GM12878 (cell line): Measurements from ENCODE around the gene AKAP11. TPM values are rescaled to one million over a fixed set of nuclear protein-coding genes. Genes with fewer than 3 reads are reported as not detected.

ENCODE experiments used
- ATAC-seq: fragments of 200-7000 bp; cut with Tn5 transposase; 3 replicates; pipeline ENCODE4 v1.9.1; 2020; ENCODE audit warnings: mild to moderate bottlenecking, moderate library complexity
- BruUV-seq: library from RNA; stranded (reverse); fragments of 400-500 nt; replicated peaks from 2 replicates; lab custom pipeline; 2021; lab: Mats Ljungman, UMichigan
- CTCF ChIA-PET: fragments of 300-600 bp; sonication (Branson Sonifier 250); formaldehyde crosslinking; extraction: SDS; loops from one replicate; lab custom pipeline; 2021; ENCODE audit warnings: inconsistent platforms; lab: Yijun Ruan, JAX
- POLR2A ChIA-PET: fragments of 350-600 bp; formaldehyde crosslinking; extraction: SDS; loops from one replicate; lab custom pipeline; 2021; ENCODE audit warnings: inconsistent platforms; lab: Charles Lee
- RAD21 ChIA-PET: fragments of 300-600 bp; sonication (Branson Sonifier 250); formaldehyde crosslinking; loops from one replicate; lab custom pipeline; 2023; ENCODE audit warnings: antibody characterized with exemption; ENCODE audit not compliant: unreplicated experiment; lab: Charles Lee
- SMC1A ChIA-PET: fragments of 300-600 bp; sonication (Branson Sonifier 250); formaldehyde crosslinking; loops from one replicate; lab custom pipeline; 2023; ENCODE audit not compliant: unreplicated experiment, uncharacterized antibody; lab: Charles Lee
- DNase-seq: peaks from one replicate; pipeline ENCODE4 v3.0.0-alpha.2; 2011; ENCODE audit warnings: low read depth, low spot score
- FAIRE-seq: peaks from 3 replicates; lab custom pipeline; 2011; peaks lifted over from hg19 to GRCh38; lab: Jason Lieb, UNC
- H2AFZ ChIP-seq: 2 replicates; pipeline ENCODE4 v1.6.0; 2011; ENCODE audit warnings: low read depth, low read length, control low read depth; ENCODE audit not compliant: control insufficient read depth
- H3K27ac ChIP-seq: 2 replicates; pipeline ENCODE4 v1.5.1; 2011; ENCODE audit warnings: control low read depth; ENCODE audit not compliant: control insufficient read depth, insufficient read depth
- H3K27me3 ChIP-seq, 2 experiments: replicated peaks in 1 of 2; 2 replicates each; pipeline versions ENCODE4 v1.6.0 to v1.6.1; 2011; ENCODE audit warnings: low read length in 1 of 2; ENCODE audit not compliant: control insufficient read depth in 2 of 2, insufficient read depth in 2 of 2
- H3K36me3 ChIP-seq, 2 experiments: 2 replicates each; pipeline ENCODE4 v1.5.1; 2011; ENCODE audit warnings: low read length in 1 of 2; ENCODE audit not compliant: control insufficient read depth in 2 of 2, insufficient read depth in 2 of 2
- H3K4me1 ChIP-seq: 2 replicates; pipeline ENCODE4 v1.6.1; 2011; ENCODE audit warnings: mild to moderate bottlenecking, low read length, moderate library complexity, mixed read lengths; ENCODE audit not compliant: control insufficient read depth, insufficient read depth
- H3K4me2 ChIP-seq: 2 replicates; pipeline ENCODE4 v1.6.0; 2011; ENCODE audit warnings: control low read depth; ENCODE audit not compliant: control insufficient read depth, insufficient read depth
- H3K4me3 ChIP-seq: fragments of 200-600 bp; sonication (generic); 2 replicates; pipeline ENCODE4 v1.5.1; 2016
- H3K79me2 ChIP-seq: 2 replicates; pipeline ENCODE4 v1.6.0; 2011; ENCODE audit warnings: low read length; ENCODE audit not compliant: control insufficient read depth, insufficient read depth
- H3K9ac ChIP-seq: 2 replicates; pipeline ENCODE4 v1.8.0; 2011; ENCODE audit warnings: low read length, control low read depth, mixed read lengths; ENCODE audit not compliant: control insufficient read depth, insufficient read depth
- H3K9me3 ChIP-seq: replicated peaks from 3 replicates; pipeline ENCODE4 v1.5.1; 2011; ENCODE audit warnings: mild to moderate bottlenecking, low read length; ENCODE audit not compliant: control insufficient read depth, insufficient read depth
- H4K20me1 ChIP-seq: 2 replicates; pipeline ENCODE4 v1.6.0; 2011; ENCODE audit not compliant: control insufficient read depth, insufficient read depth
- ASH2L ChIP-seq: fragments of 300-600, 200-600 bp; sonication (generic); IDR thresholded peaks from 2 replicates; pipeline ENCODE4 v1.6.1; 2017; ENCODE audit warnings: low read depth, mild to moderate bottlenecking, borderline replicate concordance
- CHD1 ChIP-seq: IDR thresholded peaks from 2 replicates; pipeline ENCODE4 v1.6.1; 2012; ENCODE audit warnings: low read depth, low read length, improper control_type of control experiment
- CREM ChIP-seq: IDR thresholded peaks from 2 replicates; pipeline ENCODE4 v1.6.1; 2014; ENCODE audit warnings: antibody characterized with exemption, low read depth
- EGR1 ChIP-seq, 2 experiments: IDR thresholded peaks; 1 replicate in 1 of 2; 2 replicates in 1 of 2; pipeline ENCODE4 v1.6.1; 2011 to 2012; ENCODE audit warnings: low read depth in 2 of 2, low read length in 2 of 2, borderline replicate concordance in 1 of 2, mild to moderate bottlenecking in 1 of 2, moderate library complexity in 1 of 2
- ELK1 ChIP-seq: IDR thresholded peaks from 2 replicates; pipeline ENCODE4 v1.6.1; 2012; ENCODE audit warnings: low read depth, low read length, improper control_type of control experiment
- IRF4 ChIP-seq: IDR thresholded peaks from 2 replicates; pipeline ENCODE4 v1.6.1; 2011; ENCODE audit warnings: low read depth, low read length
- KAT2A ChIP-seq: conservative IDR thresholded peaks from 2 replicates; pipeline ENCODE4 v1.6.1; 2011; ENCODE audit warnings: low read depth, low read length; ENCODE audit not compliant: control insufficient read depth
- PAX5 ChIP-seq: IDR thresholded peaks from 2 replicates; pipeline ENCODE4 v1.6.1; 2011; ENCODE audit warnings: low read depth, low read length, borderline replicate concordance
- REST ChIP-seq: IDR thresholded peaks from 2 replicates; pipeline ENCODE4 v1.6.1; 2012; ENCODE audit warnings: mild to moderate bottlenecking, low read depth, low read length
- SIN3A ChIP-seq: IDR thresholded peaks from 2 replicates; pipeline ENCODE4 v1.6.1; 2012; ENCODE audit warnings: low read depth, low read length, improper control_type of control experiment
- TCF7 ChIP-seq: IDR thresholded peaks from 2 replicates; pipeline ENCODE4 v1.6.1; 2014; ENCODE audit warnings: antibody characterized with exemption, borderline replicate concordance
- USF1 ChIP-seq: IDR thresholded peaks from 2 replicates; pipeline ENCODE4 v1.6.1; 2011; ENCODE audit warnings: borderline replicate concordance, low read depth, mild to moderate bottlenecking, moderate library complexity, mixed read lengths, low read length; ENCODE audit not compliant: insufficient read depth; ENCODE audit errors: extremely low read length
- WGBS: methylation state at CpG from one replicate; pipeline ENCODE4 v1.1.6; 2016; ENCODE audit warnings: low lambda C conversion rate; ENCODE audit not compliant: insufficient replicate concordance, insufficient coverage; ENCODE audit errors: missing lambda C conversion rate; 5-methylcytosine and 5-hydroxymethylcytosine counted together
- in situ Hi-C: fragments of 300-500 bp; cut with MboI; formaldehyde crosslinking; loops from 9 replicates; pipeline ENCODE4 v1.14.3; 2018; ENCODE audit warnings: mixed read lengths
- intact Hi-C: fragments of 100-400 bp; cut with micrococcal nuclease; formaldehyde crosslinking; loops from one replicate; pipeline ENCODE4 v1.14.2; 2022; ENCODE audit not compliant: unreplicated experiment
- polyA plus RNA-seq, 11 experiments: library from polyadenylated mRNA; depleted of rRNA in 4 of 11; unstranded in 6 of 11; stranded (reverse) in 5 of 11; fragments of >200 nt; fragmentation: Nextera tagmentation in 4 of 11; fragmentation: Illumina TruSeq in 1 of 11; extraction: Ambion mirVana in 4 of 11; extraction: Trizol in 1 of 11; gene quantifications; 1 replicate in 1 of 11; 2 replicates in 10 of 11; pipeline versions ENCODE4 v1.2.1 to v1.2.3, GENCODE V29; 2011 to 2016; ENCODE audit warnings: inconsistent platforms in 2 of 11, missing spikeins in 2 of 11, low read depth in 1 of 11
- total RNA-seq, 4 experiments: library from RNA; depleted of rRNA in 3 of 4; stranded (reverse); fragments of >200 nt in 3 of 4; fragmentation: Illumina TruSeq in 1 of 4; extraction: Trizol in 1 of 4; gene quantifications; 2 replicates each; pipeline versions ENCODE4 v1.2.1 to v1.2.3, GENCODE V29; 2013 to 2021
- TF ChIP-seq, protein P1 (sequence below): IDR thresholded peaks from 2 replicates; pipeline ENCODE4 v1.6.1; 2011; ENCODE audit warnings: mild to moderate bottlenecking, low read depth, low read length, moderate library complexity; ENCODE audit not compliant: insufficient replicate concordance
- TF ChIP-seq, protein P2 (sequence below): fragments of 450-650 bp; IDR thresholded peaks from 2 replicates; pipeline ENCODE4 v1.6.1; 2017; ENCODE audit warnings: borderline replicate concordance

The AKAP11 gene
- total and polyA plus RNA-seq, 10 of the 15 experiments (the other 5 are each of a cell fraction or from before 2014, with no cell fraction given) = 4.8 to 36.8 (median 17.9) TPM

DNA sequence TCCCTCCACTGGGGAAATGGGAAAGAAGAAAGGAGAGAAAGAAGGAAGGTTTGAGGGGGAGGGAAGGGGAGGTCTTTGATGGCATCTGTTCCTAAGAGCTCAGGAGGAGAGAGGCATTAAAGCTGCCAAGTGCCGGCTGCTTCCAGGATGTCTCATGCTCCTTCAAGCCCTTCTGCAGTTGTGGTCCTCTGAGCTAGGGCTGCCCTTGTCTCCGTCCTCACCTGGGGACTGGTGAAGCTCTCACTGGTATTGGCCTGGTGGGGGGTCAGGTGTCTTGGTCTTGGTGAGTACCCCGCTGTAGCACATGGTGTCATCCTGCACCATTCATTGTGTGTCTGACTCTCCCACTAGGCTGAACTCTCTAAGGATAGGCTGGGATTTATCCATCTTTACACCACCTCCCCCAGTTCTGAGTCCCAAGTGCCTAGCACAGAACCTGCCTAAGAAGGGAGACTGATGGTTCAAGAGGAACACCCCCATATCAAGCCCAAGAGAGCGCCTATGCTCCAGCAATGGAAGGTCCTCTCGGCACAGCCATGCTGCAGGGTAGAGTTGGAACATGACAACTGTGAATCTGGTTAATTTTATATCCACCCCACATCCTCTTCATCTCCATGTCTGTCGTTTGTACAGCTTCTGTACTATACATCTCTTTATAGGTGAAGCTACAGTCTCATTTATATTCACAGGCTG, 83.7 kb downstream of the AKAP11 start:
- SMC1A ChIA-PET = interaction anchor here (0.7 to 2.5 kb wide), 15 partner anchors 8 to 141 kb away, joined by 3 to 15 read pairs (median 5); no protein-coding TSS in a partner anchor
- Histone ChIP-seq H3K9me3 (no peaks in the 10 kb centered on the region; the same call in 2 of the 3 replicates), H2AFZ (peak overlapping the region; percentile 29), H3K4me2 (no peak overlapping the region), H3K27me3 (no peaks in the 10 kb centered on the region), H3K4me3 (no peak overlapping the region), H3K9ac (no peak overlapping the region), H3K79me2 (no peaks in the 10 kb centered on the region), H3K36me3 (no peaks in the 10 kb centered on the region), H3K4me1 (peaks cover 18% of the 10 kb centered on the region), H3K27ac (no peak overlapping the region), H4K20me1 (no peaks in the 10 kb centered on the region)
- POLR2A ChIA-PET = interaction anchor here (0.9 to 1.1 kb wide), 4 partner anchors 8 to 27 kb away, joined by 3 to 5 read pairs (median 3); no protein-coding TSS in a partner anchor
- TF ChIP-seq CREM (no peak), TCF7 (no peak), USF1 (no peak), ASH2L (no peak), ELK1 (no peak), IRF4 (no peak), PAX5 (no peak), REST (no peak), EGR1 (IDR thresholded peaks at IDR 0.05; ENCODE audit: borderline replicate concordance in 1 of 2, low read depth in 2 of 2, low read length in 2 of 2) (no peak), SIN3A (no peak), CHD1 (no peak), KAT2A (no peak)
- TF ChIP-seq, protein P1, sequence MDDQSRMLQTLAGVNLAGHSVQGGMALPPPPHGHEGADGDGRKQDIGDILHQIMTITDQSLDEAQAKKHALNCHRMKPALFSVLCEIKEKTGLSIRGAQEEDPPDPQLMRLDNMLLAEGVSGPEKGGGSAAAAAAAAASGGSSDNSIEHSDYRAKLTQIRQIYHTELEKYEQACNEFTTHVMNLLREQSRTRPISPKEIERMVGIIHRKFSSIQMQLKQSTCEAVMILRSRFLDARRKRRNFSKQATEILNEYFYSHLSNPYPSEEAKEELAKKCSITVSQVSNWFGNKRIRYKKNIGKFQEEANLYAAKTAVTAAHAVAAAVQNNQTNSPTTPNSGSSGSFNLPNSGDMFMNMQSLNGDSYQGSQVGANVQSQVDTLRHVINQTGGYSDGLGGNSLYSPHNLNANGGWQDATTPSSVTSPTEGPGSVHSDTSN = no peak
- TF ChIP-seq, protein P2, sequence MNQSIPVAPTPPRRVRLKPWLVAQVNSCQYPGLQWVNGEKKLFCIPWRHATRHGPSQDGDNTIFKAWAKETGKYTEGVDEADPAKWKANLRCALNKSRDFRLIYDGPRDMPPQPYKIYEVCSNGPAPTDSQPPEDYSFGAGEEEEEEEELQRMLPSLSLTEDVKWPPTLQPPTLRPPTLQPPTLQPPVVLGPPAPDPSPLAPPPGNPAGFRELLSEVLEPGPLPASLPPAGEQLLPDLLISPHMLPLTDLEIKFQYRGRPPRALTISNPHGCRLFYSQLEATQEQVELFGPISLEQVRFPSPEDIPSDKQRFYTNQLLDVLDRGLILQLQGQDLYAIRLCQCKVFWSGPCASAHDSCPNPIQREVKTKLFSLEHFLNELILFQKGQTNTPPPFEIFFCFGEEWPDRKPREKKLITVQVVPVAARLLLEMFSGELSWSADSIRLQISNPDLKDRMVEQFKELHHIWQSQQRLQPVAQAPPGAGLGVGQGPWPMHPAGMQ = no peak
- no TSS peak for BruUV-seq
- no peak for ATAC-seq
- no peak for DNase-seq
- in situ Hi-C loops = no loop called here
- no peak for FAIRE-seq
- intact Hi-C loops = no loop called here
- WGBS = 94% methylated on average over 6 of the region's 6 CpGs
- CTCF ChIA-PET = interaction anchor here (0.7 to 3.2 kb wide), 12 partner anchors 9 to 138 kb away, joined by 3 to 12 read pairs (median 4); no protein-coding TSS in a partner anchor
- RAD21 ChIA-PET = interaction anchor here (0.6 to 3.0 kb wide), 12 partner anchors 9 to 142 kb away, joined by 3 to 13 read pairs (median 4); no protein-coding TSS in a partner anchor
